ENCODE results near the gene DMRTB1.

DNA sequence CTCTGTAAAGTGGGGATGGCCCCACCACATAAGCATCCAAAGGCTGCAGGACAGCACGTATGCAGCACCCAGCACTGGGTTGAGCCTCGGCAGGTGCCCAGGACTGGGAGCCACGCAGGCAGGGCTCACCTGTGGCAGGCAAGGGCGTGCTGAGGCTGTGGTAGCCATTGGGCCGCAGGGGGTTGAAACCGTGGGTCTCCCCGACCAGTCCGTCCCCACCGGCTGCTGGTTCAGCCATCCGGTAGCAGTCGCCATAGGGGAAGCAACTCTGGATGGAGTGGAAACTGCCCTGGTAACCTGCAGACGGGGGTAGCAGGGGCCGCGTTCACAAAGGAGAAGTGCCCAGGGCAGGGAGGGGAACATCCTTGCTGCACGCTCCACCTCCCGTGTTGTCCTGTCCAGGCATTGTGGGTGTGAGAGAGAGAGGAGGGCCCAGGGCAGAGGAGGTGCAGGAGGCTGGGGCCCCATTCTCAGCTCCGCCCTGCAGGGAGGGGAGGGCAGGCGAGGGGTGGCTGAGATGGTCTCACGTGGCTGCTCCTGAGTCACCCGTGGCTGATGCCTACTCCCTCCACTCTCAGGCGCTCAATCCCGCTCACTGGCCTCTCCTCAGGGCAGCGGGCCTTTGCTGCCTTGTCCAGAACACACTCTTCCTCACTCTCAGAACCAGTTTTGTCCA, 49.9 kb downstream of the DMRTB1 start:
- TF ChIP-seq, protein P1, sequence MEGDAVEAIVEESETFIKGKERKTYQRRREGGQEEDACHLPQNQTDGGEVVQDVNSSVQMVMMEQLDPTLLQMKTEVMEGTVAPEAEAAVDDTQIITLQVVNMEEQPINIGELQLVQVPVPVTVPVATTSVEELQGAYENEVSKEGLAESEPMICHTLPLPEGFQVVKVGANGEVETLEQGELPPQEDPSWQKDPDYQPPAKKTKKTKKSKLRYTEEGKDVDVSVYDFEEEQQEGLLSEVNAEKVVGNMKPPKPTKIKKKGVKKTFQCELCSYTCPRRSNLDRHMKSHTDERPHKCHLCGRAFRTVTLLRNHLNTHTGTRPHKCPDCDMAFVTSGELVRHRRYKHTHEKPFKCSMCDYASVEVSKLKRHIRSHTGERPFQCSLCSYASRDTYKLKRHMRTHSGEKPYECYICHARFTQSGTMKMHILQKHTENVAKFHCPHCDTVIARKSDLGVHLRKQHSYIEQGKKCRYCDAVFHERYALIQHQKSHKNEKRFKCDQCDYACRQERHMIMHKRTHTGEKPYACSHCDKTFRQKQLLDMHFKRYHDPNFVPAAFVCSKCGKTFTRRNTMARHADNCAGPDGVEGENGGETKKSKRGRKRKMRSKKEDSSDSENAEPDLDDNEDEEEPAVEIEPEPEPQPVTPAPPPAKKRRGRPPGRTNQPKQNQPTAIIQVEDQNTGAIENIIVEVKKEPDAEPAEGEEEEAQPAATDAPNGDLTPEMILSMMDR (IDR thresholded peaks at IDR 0.05), result no peak
- no peak for TF ChIP-seq EZH2 (IDR thresholded peaks at IDR 0.05; ENCODE audit: borderline replicate concordance, insufficient read depth, low read depth, low read length, poor library complexity, severe bottlenecking)
